ENCODE data around the gene SOBP.

DNA sequence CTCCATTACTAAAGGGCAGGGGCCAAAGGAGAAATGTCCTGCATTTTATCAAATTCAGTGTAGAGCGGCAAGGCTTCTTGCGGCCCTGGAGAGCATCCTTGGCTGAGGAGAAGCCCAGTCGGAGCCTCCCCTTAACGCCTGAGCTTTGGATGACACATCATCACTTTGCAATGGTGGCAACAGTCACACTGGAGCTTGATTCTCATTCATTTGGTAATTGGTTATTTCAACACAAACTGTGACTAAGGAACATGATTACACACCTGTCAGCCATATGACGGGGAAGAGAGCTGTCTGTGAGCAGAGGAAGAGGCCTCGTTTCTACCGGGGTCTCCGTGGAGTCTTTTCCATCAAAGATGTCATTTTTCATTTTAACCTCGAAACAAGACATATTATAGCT is 81.4 kb downstream of the SOBP start:
- TF ChIP-seq, protein P1, sequence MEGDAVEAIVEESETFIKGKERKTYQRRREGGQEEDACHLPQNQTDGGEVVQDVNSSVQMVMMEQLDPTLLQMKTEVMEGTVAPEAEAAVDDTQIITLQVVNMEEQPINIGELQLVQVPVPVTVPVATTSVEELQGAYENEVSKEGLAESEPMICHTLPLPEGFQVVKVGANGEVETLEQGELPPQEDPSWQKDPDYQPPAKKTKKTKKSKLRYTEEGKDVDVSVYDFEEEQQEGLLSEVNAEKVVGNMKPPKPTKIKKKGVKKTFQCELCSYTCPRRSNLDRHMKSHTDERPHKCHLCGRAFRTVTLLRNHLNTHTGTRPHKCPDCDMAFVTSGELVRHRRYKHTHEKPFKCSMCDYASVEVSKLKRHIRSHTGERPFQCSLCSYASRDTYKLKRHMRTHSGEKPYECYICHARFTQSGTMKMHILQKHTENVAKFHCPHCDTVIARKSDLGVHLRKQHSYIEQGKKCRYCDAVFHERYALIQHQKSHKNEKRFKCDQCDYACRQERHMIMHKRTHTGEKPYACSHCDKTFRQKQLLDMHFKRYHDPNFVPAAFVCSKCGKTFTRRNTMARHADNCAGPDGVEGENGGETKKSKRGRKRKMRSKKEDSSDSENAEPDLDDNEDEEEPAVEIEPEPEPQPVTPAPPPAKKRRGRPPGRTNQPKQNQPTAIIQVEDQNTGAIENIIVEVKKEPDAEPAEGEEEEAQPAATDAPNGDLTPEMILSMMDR (conservative IDR thresholded peaks at IDR 0.05), result no peak
- TF ChIP-seq EZH2 (IDR thresholded peaks at IDR 0.05; ENCODE audit: low read depth), result no peak

All from PC-9 (cell line).